ENCODE measurements around the gene ZFYVE19. TPM values are rescaled to one million over a fixed set of nuclear protein-coding genes. Genes with fewer than 3 reads are reported as not detected.
A peak's percentile ranks its signal among the peaks of the same experiment; 100 is the strongest.

ZFYVE19 gene
- total RNA-seq, 1 donor from 2014 or later, result 26.7 TPM

DNA sequence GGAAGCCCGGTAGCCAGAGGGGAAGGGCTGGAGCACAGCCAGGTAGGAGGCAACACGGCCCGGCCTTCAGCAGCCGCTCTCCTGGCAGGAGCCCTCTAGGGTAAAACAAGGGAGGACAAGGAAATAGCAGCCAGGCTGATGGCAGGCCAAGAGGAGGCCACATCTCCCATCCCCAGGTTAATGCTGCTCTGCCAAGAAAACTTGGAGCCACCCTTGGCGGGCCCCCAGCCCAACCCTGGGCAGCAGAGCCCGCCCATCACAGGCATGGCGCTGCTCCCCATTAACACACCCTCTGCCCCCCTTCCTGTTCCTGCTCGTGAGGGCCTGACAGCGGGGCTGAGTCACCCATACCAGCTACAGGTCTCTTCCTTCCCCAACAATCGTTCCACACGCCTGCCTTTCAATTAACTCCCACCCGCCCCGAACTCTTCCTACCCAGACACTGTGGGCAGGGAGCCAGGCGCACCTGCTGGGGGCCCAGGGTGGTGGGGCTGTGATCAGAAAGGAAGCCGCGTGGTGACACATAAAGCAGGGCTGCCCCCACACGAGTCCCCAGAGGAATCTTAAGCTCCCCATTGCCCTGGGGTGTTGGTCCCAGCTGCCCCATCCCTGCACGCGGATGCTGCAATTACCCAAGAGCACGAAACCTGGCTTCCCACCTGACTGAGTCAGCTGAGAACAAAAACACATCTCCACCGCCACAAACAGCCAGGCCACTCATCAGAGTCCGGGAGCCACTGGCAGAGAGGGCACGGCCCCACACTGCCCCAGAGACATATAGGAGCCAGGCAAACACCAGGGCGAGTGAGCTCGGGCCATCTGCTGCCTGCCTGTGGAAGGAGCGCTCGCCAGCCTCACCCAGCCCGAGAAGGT is 37.4 kb upstream of the ZFYVE19 start, which contains the start of gene C15orf62:
C15orf62 (plus strand) TSS at position 707 of the 873 bp plus-strand sequence. CDS start 516 bp downstream, outside the sequence.
- intact Hi-C loops (cut with DNase I), result no loop called here
- peaks cover 34% of the 10 kb centered on the region for H3K36me3 ChIP-seq
- H3K27ac ChIP-seq, result peak within 1 kb of the TSS; percentile 44

DNA sequence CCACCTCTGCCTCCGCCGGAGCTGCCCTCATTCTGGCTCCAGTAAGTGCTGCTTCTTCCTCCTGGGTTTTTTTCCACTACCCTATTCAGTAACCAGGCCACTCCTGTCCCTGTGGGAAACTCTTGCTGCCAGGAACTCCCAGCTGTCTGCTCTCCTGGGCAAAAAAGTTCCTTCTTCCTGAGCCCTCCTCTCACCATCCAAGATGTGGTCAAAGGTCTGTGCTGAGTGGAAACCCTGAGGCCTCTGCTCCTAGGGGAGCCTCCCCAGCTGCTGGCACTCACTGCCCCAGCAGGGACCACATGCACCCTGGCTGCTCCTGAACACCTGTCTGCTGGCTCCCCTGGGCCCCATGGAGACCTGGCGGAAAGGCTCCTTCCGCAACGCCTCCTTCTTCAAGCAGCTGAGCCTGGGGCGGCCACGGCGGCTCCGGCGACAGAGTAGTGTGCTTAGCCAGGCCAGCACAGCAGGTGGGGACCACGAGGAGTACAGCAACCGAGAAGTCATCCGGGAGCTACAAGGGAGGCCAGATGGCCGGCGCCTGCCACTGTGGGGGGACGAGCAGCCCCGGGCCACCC is 36.7 kb upstream of the ZFYVE19 start:
- Histone ChIP-seq H3K27ac (peak overlapping the region; percentile 44), H3K27me3 (no peaks in the 10 kb centered on the region), H3K9me3 (no peaks in the 10 kb centered on the region), H3K36me3 (peaks cover 42% of the 10 kb centered on the region), H3K4me3 (no peak overlapping the region), H3K4me1 (peaks cover 29% of the 10 kb centered on the region)
- TF ChIP-seq, protein P1, sequence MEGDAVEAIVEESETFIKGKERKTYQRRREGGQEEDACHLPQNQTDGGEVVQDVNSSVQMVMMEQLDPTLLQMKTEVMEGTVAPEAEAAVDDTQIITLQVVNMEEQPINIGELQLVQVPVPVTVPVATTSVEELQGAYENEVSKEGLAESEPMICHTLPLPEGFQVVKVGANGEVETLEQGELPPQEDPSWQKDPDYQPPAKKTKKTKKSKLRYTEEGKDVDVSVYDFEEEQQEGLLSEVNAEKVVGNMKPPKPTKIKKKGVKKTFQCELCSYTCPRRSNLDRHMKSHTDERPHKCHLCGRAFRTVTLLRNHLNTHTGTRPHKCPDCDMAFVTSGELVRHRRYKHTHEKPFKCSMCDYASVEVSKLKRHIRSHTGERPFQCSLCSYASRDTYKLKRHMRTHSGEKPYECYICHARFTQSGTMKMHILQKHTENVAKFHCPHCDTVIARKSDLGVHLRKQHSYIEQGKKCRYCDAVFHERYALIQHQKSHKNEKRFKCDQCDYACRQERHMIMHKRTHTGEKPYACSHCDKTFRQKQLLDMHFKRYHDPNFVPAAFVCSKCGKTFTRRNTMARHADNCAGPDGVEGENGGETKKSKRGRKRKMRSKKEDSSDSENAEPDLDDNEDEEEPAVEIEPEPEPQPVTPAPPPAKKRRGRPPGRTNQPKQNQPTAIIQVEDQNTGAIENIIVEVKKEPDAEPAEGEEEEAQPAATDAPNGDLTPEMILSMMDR (IDR thresholded peaks at IDR 0.05), result no peak
- ATAC-seq, result no peak
- no peak for DNase-seq
- intact Hi-C loops (cut with DNase I), result no loop called here

More for the DNA sequence above, 37.4 kb upstream of the ZFYVE19 start, which contains the start of gene C15orf62:
- Histone ChIP-seq H3K9me3 (no peaks in the 10 kb centered on the region), H3K4me3 (no peak within 1 kb of the TSS), H3K27me3 (no peaks in the 10 kb centered on the region), H3K4me1 (peaks cover 36% of the 10 kb centered on the region)
- DNase-seq (peak; percentile 76), ATAC-seq (peak; percentile 65)
- TF ChIP-seq, protein P1 (IDR thresholded peaks at IDR 0.05), result no peak

GRCh38 chr15:40771242-40771641 is 35.6 kb upstream of the ZFYVE19 start:
- peaks cover 52% of the 10 kb centered on the region for H3K36me3 ChIP-seq

DNA sequence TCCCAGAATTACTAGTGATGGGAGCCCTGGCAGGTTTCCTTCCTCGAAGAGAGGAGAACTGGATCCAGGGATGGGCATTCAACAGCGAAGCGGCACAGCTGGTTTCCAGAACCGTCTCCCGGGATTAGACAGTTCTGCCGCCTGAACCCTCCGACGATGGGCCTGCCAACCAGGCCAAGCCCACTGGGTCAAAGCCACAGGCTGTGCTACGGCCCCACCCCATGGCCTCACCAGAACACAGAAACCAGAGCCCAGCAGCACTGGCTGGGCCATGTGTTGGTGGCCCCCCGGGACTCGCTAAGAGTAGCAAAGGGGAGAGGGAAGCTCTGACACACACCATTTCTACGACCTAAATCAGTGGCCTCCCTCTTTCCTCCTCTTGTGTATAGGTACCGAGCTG is 34.9 kb upstream of the ZFYVE19 start:
- intact Hi-C loops (cut with DNase I), result no loop called here
- no peak overlapping the region for H3K4me3 ChIP-seq
- H3K36me3 ChIP-seq, result peaks cover 59% of the 10 kb centered on the region
- no peaks in the 10 kb centered on the region for H3K27me3 ChIP-seq
- no peaks in the 10 kb centered on the region for H3K9me3 ChIP-seq
- DNase-seq (no peak), ATAC-seq (no peak)
- TF ChIP-seq, protein P1 (IDR thresholded peaks at IDR 0.05), result no peak
- peaks cover 30% of the 10 kb centered on the region for H3K4me1 ChIP-seq
- no peak overlapping the region for H3K27ac ChIP-seq

More at GRCh38 chr15:40771242-40771641, 35.6 kb upstream of the ZFYVE19 start:
- no peak for ATAC-seq
- H3K27ac ChIP-seq, result no peak overlapping the region
- intact Hi-C loops (cut with DNase I), result no loop called here
- H3K4me3 ChIP-seq, result no peak overlapping the region
- peaks cover 22% of the 10 kb centered on the region for H3K4me1 ChIP-seq
- no peak for DNase-seq
- TF ChIP-seq, protein P1 (IDR thresholded peaks at IDR 0.05), result no peak
- H3K27me3 ChIP-seq, result no peaks in the 10 kb centered on the region
- no peaks in the 10 kb centered on the region for H3K9me3 ChIP-seq

DNA sequence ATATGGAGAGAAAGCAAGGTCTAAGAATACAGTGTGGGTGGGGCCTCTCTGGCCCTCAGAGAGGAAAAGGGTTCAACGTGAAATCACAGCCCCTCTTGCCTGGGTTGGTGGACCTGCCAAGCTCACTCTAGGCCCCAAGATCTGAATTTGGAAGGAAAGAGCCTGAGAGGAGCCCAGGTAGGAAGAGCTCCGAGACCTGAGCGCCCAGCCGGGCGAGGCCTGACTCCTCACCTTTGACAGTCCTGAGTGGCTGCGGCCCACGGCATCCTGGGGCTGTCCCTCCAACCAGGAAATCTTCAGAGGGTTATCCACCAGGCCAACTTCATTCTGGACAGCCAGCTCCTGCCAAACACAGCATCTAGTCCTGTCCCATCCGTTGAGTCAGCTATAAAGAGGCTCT is 33.4 kb upstream of the ZFYVE19 start:
- DNase-seq, result no peak
- TF ChIP-seq, protein P1 (IDR thresholded peaks at IDR 0.05), result no peak
- no peaks in the 10 kb centered on the region for H3K27me3 ChIP-seq
- no peaks in the 10 kb centered on the region for H3K9me3 ChIP-seq
- no peak overlapping the region for H3K27ac ChIP-seq
- intact Hi-C loops (cut with DNase I), result no loop called here
- no peak overlapping the region for H3K4me3 ChIP-seq
- peaks cover 61% of the 10 kb centered on the region for H3K36me3 ChIP-seq
- peaks cover 26% of the 10 kb centered on the region for H3K4me1 ChIP-seq
- no peak for ATAC-seq

Data from upper lobe of right lung (tissue), 1 donor.